ENCODE measurements around the gene MGAT4D.
A peak's percentile ranks its signal among the peaks of the same experiment; 100 is the strongest.
"Not testable (repeated sequence)": the region's sequence is repeated elsewhere in the genome, so short reads cannot be mapped to it uniquely, and the experiment has no call there.

The MGAT4D gene

DNA sequence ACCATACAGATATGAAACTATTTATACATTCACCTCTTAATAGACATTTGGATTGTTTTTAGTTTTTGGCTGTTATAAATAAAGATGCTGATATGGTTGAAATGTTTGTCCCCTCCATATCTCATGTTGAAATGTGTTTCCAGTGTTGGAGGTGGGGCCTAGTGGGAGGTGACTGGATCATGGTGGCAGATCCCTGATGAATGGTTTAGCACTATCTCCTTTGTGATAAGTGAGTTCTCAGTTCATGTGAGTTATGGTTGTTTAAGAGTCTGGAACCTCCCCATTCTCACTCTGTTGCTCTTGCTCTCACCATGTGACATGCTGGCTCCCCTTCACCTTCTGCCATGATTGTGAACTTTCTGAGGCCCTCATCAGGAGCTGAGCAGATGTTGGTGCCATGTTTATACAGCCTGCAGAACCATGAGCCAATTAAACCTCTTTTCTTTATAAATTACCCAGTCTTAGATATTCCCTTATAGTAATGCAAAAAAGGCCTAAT, 58.4 kb downstream of the MGAT4D start:
- Histone ChIP-seq H3K4me1 (ENCODE audit: control insufficient read depth, insufficient read depth, low read length) (no peaks in the 10 kb centered on the region), H3K27ac (ENCODE audit: low read depth, low read length) (no peak overlapping the region), H3K9me3 (ENCODE audit: control insufficient read depth, insufficient read depth, low read length) (no peaks in the 10 kb centered on the region), H3K36me3 (ENCODE audit: control insufficient read depth, insufficient read depth, low read length) (no peaks in the 10 kb centered on the region), H3K4me3 (ENCODE audit: low read depth, low read length) (no peak overlapping the region), H3K9ac (ENCODE audit: low read depth, low read length) (no peak overlapping the region), H3K27me3 (ENCODE audit: control insufficient read depth, insufficient read depth, low read length) (no peaks in the 10 kb centered on the region)

DNA sequence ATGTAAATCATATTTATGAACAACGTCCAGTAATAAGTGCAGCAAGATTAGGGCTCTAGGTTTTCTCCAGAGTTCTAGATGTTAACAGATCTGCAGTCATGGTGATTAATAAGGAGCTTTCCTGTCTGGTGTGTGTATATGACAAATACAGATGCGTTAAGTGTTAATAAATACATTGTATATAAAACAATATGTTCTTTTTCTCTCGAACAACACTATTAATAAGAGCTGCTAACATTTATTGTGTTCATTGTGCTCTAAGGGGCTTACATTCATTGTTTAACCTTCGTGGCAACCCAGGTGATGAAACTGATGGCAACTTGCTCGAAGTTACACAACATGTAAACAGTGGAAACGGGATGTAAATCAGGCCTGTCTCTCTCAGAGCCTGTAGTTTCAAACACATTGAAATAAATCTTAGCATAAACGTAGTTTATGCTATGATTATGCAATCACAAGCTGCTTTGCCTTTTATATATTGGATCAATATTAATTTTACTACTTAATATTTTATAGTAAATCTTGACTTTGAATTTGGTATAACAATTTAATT, 70.1 kb downstream of the MGAT4D start:
- Histone ChIP-seq H3K27me3 (ENCODE audit: control insufficient read depth, insufficient read depth, low read length) (peaks cover 8% of the 10 kb centered on the region), H3K9me3 (ENCODE audit: control insufficient read depth, insufficient read depth, low read length) (no peaks in the 10 kb centered on the region), H3K4me1 (ENCODE audit: control insufficient read depth, insufficient read depth, low read length) (peaks cover 9% of the 10 kb centered on the region), H3K4me3 (ENCODE audit: low read depth, low read length) (peak overlapping the region; percentile 90), H3K36me3 (ENCODE audit: control insufficient read depth, insufficient read depth, low read length) (no peaks in the 10 kb centered on the region), H3K27ac (ENCODE audit: low read depth, low read length) (peak overlapping the region; percentile 35), H3K9ac (ENCODE audit: low read depth, low read length) (peak overlapping the region; percentile 57; the same call in 1 of the 2 replicates)

- Histone ChIP-seq H3K4me1 (ENCODE audit: control insufficient read depth, insufficient read depth, low read length) (peaks cover 9% of the 10 kb centered on the region), H3K27ac (ENCODE audit: low read depth, low read length) (peak within 1 kb of the TSS; percentile 57), H3K4me3 (ENCODE audit: low read depth, low read length) (peak within 1 kb of the TSS; percentile 90), H3K9me3 (ENCODE audit: control insufficient read depth, insufficient read depth, low read length) (no peaks in the 10 kb centered on the region), H3K27me3 (ENCODE audit: control insufficient read depth, insufficient read depth, low read length) (peaks cover 8% of the 10 kb centered on the region), H3K36me3 (ENCODE audit: control insufficient read depth, insufficient read depth, low read length) (no peaks in the 10 kb centered on the region), H3K9ac (ENCODE audit: low read depth, low read length) (peak within 1 kb of the TSS; percentile 57)
Measured at GRCh38 chr4:140427106-140427918, 70.8 kb downstream of the MGAT4D start, which contains the start of gene CLGN. TSS of gene CLGN (minus strand) at chr4:140427648. CDS start at chr4:140413078, 14,570 bp downstream.

DNA sequence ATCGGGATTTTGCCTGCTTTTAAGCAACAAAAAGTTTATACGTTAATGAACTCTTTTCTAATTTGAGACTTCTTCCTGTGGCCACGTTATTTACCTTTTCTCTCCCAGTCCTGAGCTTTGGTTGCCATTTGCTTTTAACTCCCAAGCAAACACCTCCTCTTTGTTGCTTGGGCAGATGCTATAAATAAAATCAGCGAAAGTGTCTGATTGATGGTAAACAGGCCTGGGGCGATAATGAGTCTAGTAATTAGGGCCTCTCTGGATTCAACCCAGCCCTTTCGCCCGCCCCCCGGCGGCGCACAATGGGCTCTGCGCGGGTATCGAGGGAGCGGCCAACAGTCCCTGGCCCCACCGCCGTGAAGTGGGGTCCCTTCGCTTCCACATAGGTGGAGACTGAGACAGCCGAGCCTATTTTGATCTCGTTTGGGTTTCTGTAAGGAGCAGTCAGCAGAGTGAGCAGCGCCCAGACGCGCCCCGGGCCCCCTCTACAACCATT, 71.4 kb downstream of the MGAT4D start:
- Histone ChIP-seq H3K27ac (ENCODE audit: low read depth, low read length) (no peak overlapping the region), H3K9ac (ENCODE audit: low read depth, low read length) (peak overlapping the region; percentile 57; the same call in 1 of the 2 replicates), H3K27me3 (ENCODE audit: control insufficient read depth, insufficient read depth, low read length) (peaks cover 8% of the 10 kb centered on the region), H3K9me3 (ENCODE audit: control insufficient read depth, insufficient read depth, low read length) (no peaks in the 10 kb centered on the region), H3K4me3 (ENCODE audit: low read depth, low read length) (peak overlapping the region; percentile 90), H3K36me3 (ENCODE audit: control insufficient read depth, insufficient read depth, low read length) (no peaks in the 10 kb centered on the region), H3K4me1 (ENCODE audit: control insufficient read depth, insufficient read depth, low read length) (peaks cover 9% of the 10 kb centered on the region)

DNA sequence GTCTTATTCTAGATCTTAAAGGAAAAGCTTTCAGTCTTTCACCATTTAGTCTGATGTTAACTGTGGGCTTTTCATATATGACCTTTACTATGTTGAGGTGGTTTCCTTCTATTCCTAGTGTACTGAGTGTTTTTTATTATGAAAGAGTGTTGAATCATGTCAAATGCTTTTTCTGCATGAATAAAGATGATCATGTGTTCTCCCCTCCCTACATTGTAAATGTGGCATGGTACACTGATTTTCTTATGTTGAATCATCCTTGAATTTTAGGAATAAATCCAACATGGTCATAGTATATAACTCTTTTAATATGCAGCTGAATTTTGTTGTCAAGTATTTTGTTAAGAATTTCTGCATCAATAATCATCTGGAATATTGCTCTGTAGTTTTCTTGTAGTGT, 75.0 kb downstream of the MGAT4D start:
- H3K27ac ChIP-seq (ENCODE audit: low read depth, low read length) = no peak overlapping the region

GRCh38 chr4:140413130-140413969, 84.7 kb downstream of the MGAT4D start:
- not testable (repeated sequence) for H3K9ac ChIP-seq (ENCODE audit: low read depth, low read length); H3K27ac ChIP-seq (ENCODE audit: low read depth, low read length); H3K9me3 ChIP-seq (ENCODE audit: control insufficient read depth, insufficient read depth, low read length); H3K27me3 ChIP-seq (ENCODE audit: control insufficient read depth, insufficient read depth, low read length); H3K36me3 ChIP-seq (ENCODE audit: control insufficient read depth, insufficient read depth, low read length); H3K4me1 ChIP-seq (ENCODE audit: control insufficient read depth, insufficient read depth, low read length); H3K4me3 ChIP-seq (ENCODE audit: low read depth, low read length)

More for the DNA sequence above, 75.0 kb downstream of the MGAT4D start:
- no peaks in the 10 kb centered on the region for H3K36me3 ChIP-seq (ENCODE audit: control insufficient read depth, insufficient read depth, low read length)
- no peak overlapping the region for H3K4me3 ChIP-seq (ENCODE audit: low read depth, low read length)
- H3K9ac ChIP-seq (ENCODE audit: low read depth, low read length) = no peak overlapping the region
- peaks cover 9% of the 10 kb centered on the region for H3K4me1 ChIP-seq (ENCODE audit: control insufficient read depth, insufficient read depth, low read length)
- H3K27me3 ChIP-seq (ENCODE audit: control insufficient read depth, insufficient read depth, low read length) = peaks cover 8% of the 10 kb centered on the region
- H3K9me3 ChIP-seq (ENCODE audit: control insufficient read depth, insufficient read depth, low read length) = no peaks in the 10 kb centered on the region

- Histone ChIP-seq H3K4me3 (ENCODE audit: low read depth, low read length) (no peak overlapping the region), H3K9me3 (ENCODE audit: control insufficient read depth, insufficient read depth, low read length) (no peaks in the 10 kb centered on the region), H3K27me3 (ENCODE audit: control insufficient read depth, insufficient read depth, low read length) (no peaks in the 10 kb centered on the region), H3K27ac (ENCODE audit: low read depth, low read length) (no peak overlapping the region), H3K36me3 (ENCODE audit: control insufficient read depth, insufficient read depth, low read length) (no peaks in the 10 kb centered on the region), H3K9ac (ENCODE audit: low read depth, low read length) (no peak overlapping the region), H3K4me1 (ENCODE audit: control insufficient read depth, insufficient read depth, low read length) (peaks cover 6% of the 10 kb centered on the region; the same call in 1 of the 2 replicates)
Measured at GRCh38 chr4:140408974-140409373, 89.1 kb downstream of the MGAT4D start.

DNA sequence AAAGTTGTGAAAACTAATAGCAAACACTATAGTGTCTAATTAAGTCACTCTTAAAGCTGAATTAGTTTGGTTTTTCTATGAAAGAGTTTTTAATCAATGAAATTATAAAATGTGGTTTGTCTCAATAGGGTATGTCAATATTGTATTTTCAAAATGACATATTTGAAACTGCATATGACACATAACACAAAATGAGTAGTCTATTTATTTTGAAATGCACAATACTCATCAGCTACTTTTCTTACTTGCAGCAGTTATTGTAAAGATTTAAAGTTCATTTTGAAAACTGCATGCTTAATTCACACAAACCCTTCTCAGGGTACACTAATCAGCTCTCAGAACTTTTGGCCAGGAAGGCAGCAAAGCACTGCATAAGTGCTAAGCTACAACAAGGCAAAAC, 91.8 kb downstream of the MGAT4D start:
- Histone ChIP-seq H3K36me3 (ENCODE audit: control insufficient read depth, insufficient read depth, low read length) (no peaks in the 10 kb centered on the region), H3K4me1 (ENCODE audit: control insufficient read depth, insufficient read depth, low read length) (no peaks in the 10 kb centered on the region), H3K4me3 (ENCODE audit: low read depth, low read length) (no peak overlapping the region), H3K9me3 (ENCODE audit: control insufficient read depth, insufficient read depth, low read length) (no peaks in the 10 kb centered on the region), H3K27ac (ENCODE audit: low read depth, low read length) (no peak overlapping the region), H3K27me3 (ENCODE audit: control insufficient read depth, insufficient read depth, low read length) (no peaks in the 10 kb centered on the region), H3K9ac (ENCODE audit: low read depth, low read length) (no peak overlapping the region)

- Histone ChIP-seq H3K27me3 (ENCODE audit: control insufficient read depth, insufficient read depth, low read length) (no peaks in the 10 kb centered on the region), H3K9me3 (ENCODE audit: control insufficient read depth, insufficient read depth, low read length) (no peaks in the 10 kb centered on the region), H3K27ac (ENCODE audit: low read depth, low read length) (no peak overlapping the region), H3K4me1 (ENCODE audit: control insufficient read depth, insufficient read depth, low read length) (no peaks in the 10 kb centered on the region), H3K36me3 (ENCODE audit: control insufficient read depth, insufficient read depth, low read length) (no peaks in the 10 kb centered on the region), H3K9ac (ENCODE audit: low read depth, low read length) (no peak overlapping the region), H3K4me3 (ENCODE audit: low read depth, low read length) (no peak overlapping the region)
Measured at GRCh38 chr4:140400111-140400510, 98.0 kb downstream of the MGAT4D start.

DNA sequence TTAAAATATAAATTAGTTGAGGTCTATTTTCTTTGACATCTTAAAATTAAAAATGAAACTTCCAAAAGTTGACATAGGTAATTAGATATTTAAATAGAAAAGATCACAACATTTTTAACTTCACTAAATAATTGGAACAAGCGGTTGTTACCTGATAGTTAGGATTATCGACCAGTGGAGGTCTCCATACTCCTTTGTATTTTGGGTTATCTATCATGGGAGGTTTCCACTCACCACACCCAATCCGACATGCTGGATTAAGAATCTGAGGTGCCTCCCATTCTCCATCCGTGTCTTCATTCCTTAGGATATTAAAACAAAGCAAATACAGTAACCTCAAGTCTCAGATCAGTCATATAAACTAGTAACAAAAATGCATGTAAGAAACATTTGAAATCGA, 102.4 kb downstream of the MGAT4D start:
- Histone ChIP-seq H3K9me3 (ENCODE audit: control insufficient read depth, insufficient read depth, low read length) (no peaks in the 10 kb centered on the region), H3K27me3 (ENCODE audit: control insufficient read depth, insufficient read depth, low read length) (no peaks in the 10 kb centered on the region), H3K4me3 (ENCODE audit: low read depth, low read length) (no peak overlapping the region), H3K9ac (ENCODE audit: low read depth, low read length) (no peak overlapping the region), H3K27ac (ENCODE audit: low read depth, low read length) (no peak overlapping the region), H3K36me3 (ENCODE audit: control insufficient read depth, insufficient read depth, low read length) (no peaks in the 10 kb centered on the region), H3K4me1 (ENCODE audit: control insufficient read depth, insufficient read depth, low read length) (no peaks in the 10 kb centered on the region)

Data from HUES48 (cell line).